ENCODE measurements around the gene ALPK1.
"Not testable (repeated sequence)": the region's sequence is repeated elsewhere in the genome, so short reads cannot be mapped to it uniquely, and the experiment has no call there.

ALPK1 gene

GRCh38 chr4:112296949-112297880 lies at the start of gene ALPK1:
ALPK1 (plus strand) TSS chr4:112297369.
- DNase-seq = no peak

- DNase-seq = no peak
Measured at GRCh38 chr4:112251019-112251643, 46.0 kb upstream of the ALPK1 start.

GRCh38 chr4:112252234-112252633 lies 44.9 kb upstream of the ALPK1 start:
- DNase-seq = no peak

DNA sequence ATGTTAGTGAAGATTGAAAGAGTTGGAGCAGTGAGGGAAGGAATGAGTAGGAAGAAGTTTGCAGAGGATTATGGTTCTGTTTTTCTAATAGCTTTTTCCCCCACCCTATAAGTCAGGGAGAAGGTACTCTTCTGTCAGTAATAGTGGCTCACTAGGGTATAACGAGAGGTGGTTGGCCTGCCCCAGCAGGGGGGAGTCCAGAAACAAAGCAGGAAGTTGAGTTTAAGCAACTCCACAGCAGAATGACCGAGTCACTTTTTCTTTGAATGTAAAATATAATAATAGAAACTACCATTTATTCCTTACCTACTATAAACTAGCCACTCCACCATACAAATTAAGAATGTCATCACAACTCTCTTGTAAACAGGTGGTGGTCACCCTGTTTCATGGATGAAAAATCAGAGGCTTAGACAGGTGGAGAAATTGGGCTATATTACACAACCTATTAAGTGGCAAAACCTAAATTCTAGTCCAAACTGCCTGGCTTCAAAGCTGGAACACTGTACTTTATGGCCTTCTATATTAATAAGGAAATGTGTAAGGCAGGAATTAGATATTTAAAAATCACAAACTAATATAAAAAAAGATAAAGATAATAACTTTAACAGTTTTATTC lies 43.7 kb upstream of the ALPK1 start:
- no peak for DNase-seq

DNA sequence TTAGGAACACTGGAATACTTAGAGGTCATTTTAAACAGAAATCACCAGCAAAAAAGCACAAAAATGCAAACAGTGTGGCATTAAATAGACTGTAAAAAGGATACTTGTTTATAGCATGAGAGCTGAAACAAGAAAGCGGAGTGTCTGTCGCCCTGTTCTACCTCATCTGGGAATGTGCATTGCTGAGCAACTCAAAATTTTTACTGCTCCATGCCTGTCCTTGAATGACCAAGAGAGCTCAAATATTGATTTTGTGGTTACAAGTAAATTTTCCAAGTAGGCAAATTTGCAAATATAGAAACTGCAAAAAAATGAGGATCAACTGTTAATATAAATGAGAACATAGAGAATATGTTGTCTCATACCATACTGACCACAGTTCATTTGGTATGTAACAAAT lies 40.1 kb upstream of the ALPK1 start:
- DNase-seq = no peak

DNA sequence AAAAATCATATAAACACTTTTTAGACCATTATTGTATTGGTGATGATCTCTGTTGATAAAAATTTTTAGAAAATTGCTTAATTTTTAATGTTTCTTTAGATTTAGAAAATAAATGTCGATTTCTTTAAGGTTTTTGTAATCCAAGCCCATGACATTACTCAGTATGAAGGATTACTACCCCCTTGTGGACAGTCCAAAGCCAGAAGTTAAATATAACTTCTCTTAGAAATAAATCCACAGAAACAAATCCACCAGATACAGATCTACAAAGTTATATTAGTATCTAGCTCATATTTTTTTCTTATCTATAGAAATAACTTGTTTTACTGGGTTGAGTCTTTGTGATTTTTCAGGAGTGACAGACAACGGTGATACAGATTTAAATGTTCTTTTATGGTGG lies 30.3 kb upstream of the ALPK1 start:
- no peak for DNase-seq

DNA sequence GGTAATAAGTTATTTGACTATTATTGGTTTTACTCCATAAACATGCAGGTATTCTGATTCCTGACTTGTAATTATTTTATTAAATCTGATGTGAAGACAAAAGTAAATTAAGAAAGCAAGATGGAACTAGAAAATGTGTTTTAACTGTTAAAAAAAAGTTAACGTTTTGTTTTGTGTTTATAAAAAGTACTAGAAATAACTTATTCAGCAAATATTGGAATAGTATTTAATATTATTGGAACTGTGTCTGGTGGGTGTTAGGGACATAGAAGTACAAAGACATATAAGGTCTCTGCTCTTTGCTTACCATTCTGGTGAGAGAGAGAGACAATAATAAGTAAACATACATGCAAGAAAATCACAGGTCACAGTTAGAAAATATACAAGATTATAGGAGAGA lies 27.1 kb upstream of the ALPK1 start:
- DNase-seq = no peak

DNA sequence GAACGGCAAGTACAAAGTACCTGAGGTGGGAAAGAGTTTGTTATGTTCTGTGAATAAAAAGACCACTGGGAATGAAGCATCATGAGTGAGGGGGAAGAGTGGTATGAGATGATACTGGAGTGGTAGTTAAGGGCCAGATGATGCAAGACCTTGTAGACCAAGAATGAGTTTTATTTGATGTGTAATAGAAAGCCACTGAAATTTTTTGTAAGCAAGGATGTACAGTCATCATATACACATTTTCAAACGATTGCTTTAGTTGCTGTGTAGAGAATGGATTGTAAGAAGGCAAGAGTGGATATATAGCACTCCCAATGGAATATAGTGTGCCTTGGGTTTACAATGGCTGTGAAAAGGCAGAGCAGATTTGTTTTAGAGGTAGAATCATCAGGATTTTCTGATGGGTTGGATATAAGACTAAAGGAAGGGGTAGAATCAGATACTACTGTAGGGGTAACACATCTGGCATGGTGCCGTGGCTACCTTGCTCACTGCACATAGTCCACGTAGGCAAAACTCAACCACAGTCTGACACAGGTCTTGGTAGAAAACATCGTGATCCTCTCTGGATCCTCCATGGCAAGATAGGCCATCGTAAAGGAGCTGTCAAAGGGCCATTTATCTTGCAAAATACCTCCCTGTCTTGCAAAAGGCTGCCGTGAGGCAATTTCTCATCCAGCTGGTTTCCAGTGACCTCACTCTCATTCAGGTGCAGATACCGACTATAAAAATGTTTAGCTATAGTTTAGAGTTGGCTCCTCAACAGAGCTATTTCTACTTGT lies 26.3 kb upstream of the ALPK1 start:
- no peak for DNase-seq

DNA sequence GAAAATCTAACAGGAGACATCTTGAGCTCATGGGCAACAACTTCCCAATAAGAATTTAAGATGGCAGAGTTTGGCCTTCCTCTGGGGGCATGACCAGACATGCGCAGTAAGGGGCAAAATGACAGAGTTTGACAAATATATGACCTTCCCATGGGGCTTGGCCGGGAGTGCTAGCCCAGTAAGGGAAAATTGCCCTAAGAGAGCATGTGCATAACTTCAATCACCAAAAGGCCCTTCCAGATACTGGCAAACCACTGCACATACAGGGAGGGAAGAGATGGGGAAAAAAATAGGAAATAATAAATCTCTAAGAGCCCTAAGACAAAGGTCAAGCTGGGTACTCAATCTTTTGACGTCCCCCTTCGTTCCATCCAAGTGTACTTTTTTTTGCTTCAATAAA lies 24.9 kb upstream of the ALPK1 start:
- no peak for DNase-seq

GRCh38 chr4:112274959-112275358 lies 22.2 kb upstream of the ALPK1 start:
- no peak for DNase-seq

DNA sequence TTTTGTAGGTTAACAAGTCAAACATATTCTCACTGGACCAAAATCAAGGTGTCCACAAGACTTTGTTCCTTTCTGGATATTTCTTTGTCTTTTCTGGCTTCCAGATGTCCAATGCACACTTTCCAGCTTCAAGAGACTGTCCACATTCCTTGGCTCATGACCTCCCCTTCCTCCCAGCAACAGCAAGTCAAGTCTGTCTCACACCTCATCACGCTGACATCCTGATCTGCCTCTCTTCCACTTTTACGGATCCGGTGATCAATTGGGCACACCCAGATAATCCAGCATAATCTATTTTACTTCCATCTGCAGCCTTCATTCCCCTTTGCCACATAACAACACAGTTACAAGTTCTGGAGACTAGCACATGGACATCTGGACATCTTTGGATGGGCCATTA lies 21.1 kb upstream of the ALPK1 start:
- DNase-seq = no peak

DNA sequence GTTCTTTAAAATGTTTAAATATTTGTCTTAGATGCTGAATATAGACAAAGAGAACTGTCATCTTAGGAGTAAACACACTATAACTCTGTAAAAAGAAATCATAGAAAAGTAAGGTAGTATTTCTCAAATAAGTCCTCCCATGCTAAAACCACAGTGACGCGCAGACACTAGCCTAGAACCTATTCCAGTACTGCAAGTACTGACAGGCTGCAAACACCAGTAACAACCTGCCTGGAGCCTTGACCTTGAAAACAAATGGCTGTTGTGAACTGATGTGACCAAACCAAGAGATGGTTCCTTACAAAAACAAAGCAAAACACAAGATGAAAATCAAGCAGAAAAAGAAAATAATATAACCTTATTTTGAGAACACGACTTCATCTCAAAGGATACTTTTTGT lies 19.9 kb upstream of the ALPK1 start:
- DNase-seq = no peak

DNA sequence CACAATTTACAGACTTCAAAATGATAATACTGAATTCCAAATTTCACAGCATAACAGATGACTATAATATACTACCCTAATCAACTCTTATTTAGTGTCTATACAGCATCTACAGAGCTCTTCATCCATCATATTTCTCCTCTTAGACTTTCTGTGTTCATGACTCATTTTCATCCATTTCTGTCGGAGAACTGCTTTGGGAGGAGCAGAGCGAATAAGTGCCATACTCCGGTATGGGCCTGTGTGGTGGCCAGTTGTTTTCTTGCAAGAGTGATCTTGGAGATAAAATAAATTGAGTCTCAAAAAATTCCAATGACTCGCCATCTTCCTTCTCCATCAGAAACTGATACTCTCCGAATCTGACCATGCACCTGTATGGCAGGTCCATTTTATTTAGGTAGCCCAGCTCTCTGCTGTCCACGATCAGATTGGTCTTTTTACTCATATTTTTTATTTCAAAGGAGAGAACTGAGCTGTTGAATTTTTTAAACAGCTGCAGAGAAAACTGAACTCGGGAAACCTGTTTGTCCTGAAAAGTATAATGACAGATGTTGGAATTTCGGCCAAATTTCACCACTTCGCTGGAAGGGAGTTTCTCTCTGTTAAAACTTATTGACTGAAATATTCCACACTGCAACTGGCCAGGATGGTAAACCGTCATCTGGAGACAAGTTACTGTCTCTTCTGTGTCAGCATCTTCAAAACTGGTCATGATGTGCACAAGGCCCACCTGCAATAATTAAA lies 19.3 kb upstream of the ALPK1 start:
- DNase-seq = no peak

- no peak for DNase-seq
Measured at GRCh38 chr4:112279025-112279881, 17.9 kb upstream of the ALPK1 start.

DNA sequence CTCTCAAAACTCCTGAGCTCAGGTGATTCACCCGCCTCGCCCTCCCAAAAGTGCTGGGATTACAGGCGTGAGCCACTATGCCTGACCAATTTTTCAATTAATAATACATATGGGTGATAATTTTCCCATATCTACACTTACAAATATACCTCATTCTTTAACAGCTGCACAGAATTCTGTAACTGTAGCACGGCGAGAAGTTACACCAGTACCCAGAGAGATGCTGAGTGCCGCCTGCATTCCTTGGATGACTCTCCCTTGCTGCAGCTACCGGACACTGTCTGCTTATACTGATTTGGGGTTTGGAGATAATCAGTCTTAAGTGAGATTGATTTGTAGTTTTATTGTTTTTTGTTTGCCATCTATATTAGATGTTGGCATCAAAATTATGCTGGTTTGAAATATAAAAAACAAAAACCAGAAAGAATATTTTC lies 17.3 kb upstream of the ALPK1 start:
- no peak for DNase-seq

- DNase-seq = no peak
Measured at GRCh38 chr4:112280386-112281056, 16.6 kb upstream of the ALPK1 start.

DNA sequence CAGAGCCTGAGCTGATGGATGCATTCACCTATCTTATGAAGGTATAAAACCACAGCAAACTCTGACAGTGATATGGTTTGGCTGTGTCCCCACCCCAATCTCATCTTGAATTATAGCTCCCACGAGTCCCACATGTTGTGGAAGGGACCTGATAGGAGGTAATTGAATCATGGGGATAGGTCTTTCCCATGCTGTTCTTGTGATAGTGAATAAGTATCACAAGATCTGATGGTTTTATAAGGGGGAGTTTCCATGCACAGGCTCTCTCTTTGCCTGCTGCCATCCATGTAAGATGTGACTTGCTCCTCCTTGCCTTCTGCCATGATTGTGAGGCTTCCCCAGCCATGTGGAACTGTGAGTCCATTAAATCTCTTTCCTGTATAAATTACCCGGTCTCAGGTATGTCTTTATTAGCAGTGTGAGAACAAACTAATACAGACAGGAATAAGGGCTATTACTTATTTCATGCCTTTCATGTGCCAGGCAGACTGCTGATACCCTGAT lies 15.2 kb upstream of the ALPK1 start:
- not testable (repeated sequence) for DNase-seq

DNA sequence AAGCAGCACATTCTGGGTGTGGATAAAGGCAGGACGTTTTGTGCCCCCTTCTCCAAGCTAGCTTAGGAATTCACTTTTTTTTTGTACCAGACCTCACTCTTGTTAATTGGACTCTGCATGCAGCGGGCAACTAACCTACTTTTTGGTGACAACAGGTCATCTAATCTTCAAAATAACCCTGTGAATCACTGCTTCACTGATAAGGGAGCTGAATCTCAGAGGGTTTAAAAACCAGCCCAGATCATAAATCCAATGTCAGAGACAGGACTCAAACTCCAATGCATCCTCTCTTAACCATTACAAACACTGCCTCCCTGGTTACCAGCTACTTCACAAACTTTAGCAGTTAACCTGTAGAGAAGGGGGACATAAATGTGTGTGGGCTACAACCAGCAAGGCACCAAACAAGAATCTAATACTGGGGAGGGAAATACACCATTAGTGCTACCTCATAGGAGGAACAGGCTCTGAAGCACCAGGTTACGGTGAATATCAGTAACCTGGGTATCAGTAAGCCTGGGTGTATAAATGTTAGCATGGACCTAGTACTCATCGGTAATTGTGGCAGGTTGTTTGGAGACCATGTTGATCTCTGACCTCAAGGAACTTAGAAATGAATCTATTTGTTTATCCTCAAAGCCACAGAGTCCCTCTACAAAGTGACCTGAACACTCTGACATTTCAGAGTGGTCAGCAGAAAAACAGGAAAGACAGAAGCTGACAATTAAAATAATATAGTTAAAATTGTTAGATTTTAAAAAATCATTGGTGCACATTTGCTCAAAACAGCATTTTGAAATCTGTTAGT lies 14.1 kb upstream of the ALPK1 start:
- DNase-seq = no peak

- no peak for DNase-seq
Measured at GRCh38 chr4:112284166-112284565, 13.0 kb upstream of the ALPK1 start.
